ENCODE results near the gene FBLN1. TPM values are rescaled to one million over a fixed set of nuclear protein-coding genes. Genes with fewer than 3 reads are reported as not detected.
"Not testable (repeated sequence)": the region's sequence is repeated elsewhere in the genome, so short reads cannot be mapped to it uniquely, and the experiment has no call there.

Gene FBLN1
- total and polyA plus RNA-seq, 9 donors, result 93.4 to 235 (median 155) TPM

GRCh38 chr22:45542736-45543135, 40.1 kb downstream of the FBLN1 start:
- H3K4me3 ChIP-seq (ENCODE audit: low read length); H3K9me3 ChIP-seq (replicated peaks; ENCODE audit: control insufficient read depth, low read depth, low read length); H3K27ac ChIP-seq (ENCODE audit: low read length); DNase-seq; H3K27me3 ChIP-seq (ENCODE audit: control insufficient read depth, insufficient read depth, low read length): not testable (repeated sequence)
- Histone ChIP-seq H3K4me1 (ENCODE audit: control insufficient read depth, insufficient read depth, low read length) (peaks cover 13% of the 10 kb centered on the region), H3K36me3 (ENCODE audit: control insufficient read depth, insufficient read depth, low read length) (peaks cover 56% of the 10 kb centered on the region)
- 96% methylated on average over 7 of the region's 13 CpGs for WGBS (ENCODE audit: insufficient coverage)

GRCh38 chr22:45543243-45543642, 40.6 kb downstream of the FBLN1 start:
- DNase-seq, result no peak
- Histone ChIP-seq H3K4me3 (ENCODE audit: low read length) (no peak overlapping the region), H3K4me1 (ENCODE audit: control insufficient read depth, insufficient read depth, low read length) (peaks cover 8% of the 10 kb centered on the region), H3K9me3 (replicated peaks; ENCODE audit: control insufficient read depth, low read depth, low read length) (no peaks in the 10 kb centered on the region), H3K27me3 (ENCODE audit: control insufficient read depth, insufficient read depth, low read length) (no peaks in the 10 kb centered on the region), H3K36me3 (ENCODE audit: control insufficient read depth, insufficient read depth, low read length) (peaks cover 61% of the 10 kb centered on the region), H3K27ac (ENCODE audit: low read length) (no peak overlapping the region)
- 83% methylated on average over 1 of the region's 13 CpGs for WGBS (ENCODE audit: insufficient coverage)

GRCh38 chr22:45544588-45545170, 42.0 kb downstream of the FBLN1 start:
- no peaks in the 10 kb centered on the region for H3K27me3 ChIP-seq (ENCODE audit: control insufficient read depth, insufficient read depth, low read length)
- peaks cover 15% of the 10 kb centered on the region for H3K4me1 ChIP-seq (ENCODE audit: control insufficient read depth, insufficient read depth, low read length)
- H3K36me3 ChIP-seq (ENCODE audit: control insufficient read depth, insufficient read depth, low read length), result peaks cover 74% of the 10 kb centered on the region
- DNase-seq, result peak; percentile 48
- H3K4me3 ChIP-seq (ENCODE audit: low read length), result no peak overlapping the region
- no peak overlapping the region for H3K27ac ChIP-seq (ENCODE audit: low read length)
- WGBS (ENCODE audit: insufficient coverage), result 97% methylated on average over 10 of the region's 12 CpGs
- no peaks in the 10 kb centered on the region for H3K9me3 ChIP-seq (replicated peaks; ENCODE audit: control insufficient read depth, low read depth, low read length)

- 70% methylated on average over 9 of the region's 21 CpGs for WGBS (ENCODE audit: insufficient coverage)
- H3K27ac ChIP-seq (ENCODE audit: low read length), result no peak overlapping the region
- H3K36me3 ChIP-seq (ENCODE audit: control insufficient read depth, insufficient read depth, low read length), result peaks cover 80% of the 10 kb centered on the region
- no peak for DNase-seq
- no peaks in the 10 kb centered on the region for H3K27me3 ChIP-seq (ENCODE audit: control insufficient read depth, insufficient read depth, low read length)
- H3K4me1 ChIP-seq (ENCODE audit: control insufficient read depth, insufficient read depth, low read length), result peaks cover 18% of the 10 kb centered on the region
- H3K4me3 ChIP-seq (ENCODE audit: low read length), result no peak overlapping the region
- H3K9me3 ChIP-seq (replicated peaks; ENCODE audit: control insufficient read depth, low read depth, low read length), result no peaks in the 10 kb centered on the region
Measured at GRCh38 chr22:45546333-45547015, 43.8 kb downstream of the FBLN1 start.

GRCh38 chr22:45547016-45547345, 44.3 kb downstream of the FBLN1 start:
- Histone ChIP-seq H3K27me3 (ENCODE audit: control insufficient read depth, insufficient read depth, low read length) (no peaks in the 10 kb centered on the region), H3K4me3 (ENCODE audit: low read length) (no peak overlapping the region), H3K4me1 (ENCODE audit: control insufficient read depth, insufficient read depth, low read length) (peaks cover 23% of the 10 kb centered on the region), H3K36me3 (ENCODE audit: control insufficient read depth, insufficient read depth, low read length) (peaks cover 80% of the 10 kb centered on the region), H3K9me3 (replicated peaks; ENCODE audit: control insufficient read depth, low read depth, low read length) (no peaks in the 10 kb centered on the region), H3K27ac (ENCODE audit: low read length) (no peak overlapping the region)
- DNase-seq, result no peak
- WGBS (ENCODE audit: insufficient coverage), result 87% methylated on average over 7 of the region's 11 CpGs

- no peak for DNase-seq
- peaks cover 73% of the 10 kb centered on the region for H3K36me3 ChIP-seq (ENCODE audit: control insufficient read depth, insufficient read depth, low read length)
- H3K27ac ChIP-seq (ENCODE audit: low read length), result no peak overlapping the region
- H3K4me3 ChIP-seq (ENCODE audit: low read length), result no peak overlapping the region
- peaks cover 31% of the 10 kb centered on the region for H3K4me1 ChIP-seq (ENCODE audit: control insufficient read depth, insufficient read depth, low read length)
- WGBS (ENCODE audit: insufficient coverage), result 50% methylated on average over 1 of the region's 6 CpGs
- H3K9me3 ChIP-seq (replicated peaks; ENCODE audit: control insufficient read depth, low read depth, low read length), result no peaks in the 10 kb centered on the region
- no peaks in the 10 kb centered on the region for H3K27me3 ChIP-seq (ENCODE audit: control insufficient read depth, insufficient read depth, low read length)
Measured at GRCh38 chr22:45547731-45548130, 45.0 kb downstream of the FBLN1 start.

GRCh38 chr22:45548247-45548840, 45.7 kb downstream of the FBLN1 start:
- no peak overlapping the region for H3K4me3 ChIP-seq (ENCODE audit: low read length)
- H3K9me3 ChIP-seq (replicated peaks; ENCODE audit: control insufficient read depth, low read depth, low read length), result no peaks in the 10 kb centered on the region
- WGBS (ENCODE audit: insufficient coverage), result 87% methylated on average over 16 of the region's 18 CpGs
- DNase-seq, result no peak
- H3K4me1 ChIP-seq (ENCODE audit: control insufficient read depth, insufficient read depth, low read length), result peaks cover 37% of the 10 kb centered on the region
- H3K36me3 ChIP-seq (ENCODE audit: control insufficient read depth, insufficient read depth, low read length), result peaks cover 70% of the 10 kb centered on the region
- H3K27ac ChIP-seq (ENCODE audit: low read length), result no peak overlapping the region
- no peaks in the 10 kb centered on the region for H3K27me3 ChIP-seq (ENCODE audit: control insufficient read depth, insufficient read depth, low read length)

GRCh38 chr22:45548991-45549761, 46.5 kb downstream of the FBLN1 start:
- no peak overlapping the region for H3K27ac ChIP-seq (ENCODE audit: low read length)
- 61% methylated on average over 8 of the region's 17 CpGs for WGBS (ENCODE audit: insufficient coverage)

GRCh38 chr22:45549762-45550378, 47.2 kb downstream of the FBLN1 start:
- Histone ChIP-seq H3K27ac (ENCODE audit: low read length) (no peak overlapping the region), H3K4me1 (ENCODE audit: control insufficient read depth, insufficient read depth, low read length) (peaks cover 42% of the 10 kb centered on the region), H3K4me3 (ENCODE audit: low read length) (no peak overlapping the region), H3K27me3 (ENCODE audit: control insufficient read depth, insufficient read depth, low read length) (no peaks in the 10 kb centered on the region), H3K9me3 (replicated peaks; ENCODE audit: control insufficient read depth, low read depth, low read length) (no peaks in the 10 kb centered on the region), H3K36me3 (ENCODE audit: control insufficient read depth, insufficient read depth, low read length) (peaks cover 70% of the 10 kb centered on the region)
- WGBS (ENCODE audit: insufficient coverage), result 93% methylated on average over 3 of the region's 9 CpGs
- DNase-seq, result no peak

More at GRCh38 chr22:45548991-45549761, 46.5 kb downstream of the FBLN1 start:
- H3K4me1 ChIP-seq (ENCODE audit: control insufficient read depth, insufficient read depth, low read length), result peaks cover 44% of the 10 kb centered on the region
- DNase-seq, result peak; percentile 52
- H3K27me3 ChIP-seq (ENCODE audit: control insufficient read depth, insufficient read depth, low read length), result no peaks in the 10 kb centered on the region
- peaks cover 68% of the 10 kb centered on the region for H3K36me3 ChIP-seq (ENCODE audit: control insufficient read depth, insufficient read depth, low read length)
- no peak overlapping the region for H3K4me3 ChIP-seq (ENCODE audit: low read length)
- H3K9me3 ChIP-seq (replicated peaks; ENCODE audit: control insufficient read depth, low read depth, low read length), result no peaks in the 10 kb centered on the region

- 96% methylated on average over 13 of the region's 14 CpGs for WGBS (ENCODE audit: insufficient coverage)
- Histone ChIP-seq H3K36me3 (ENCODE audit: control insufficient read depth, insufficient read depth, low read length) (peaks cover 67% of the 10 kb centered on the region), H3K4me1 (ENCODE audit: control insufficient read depth, insufficient read depth, low read length) (peaks cover 38% of the 10 kb centered on the region), H3K4me3 (ENCODE audit: low read length) (no peak overlapping the region), H3K27ac (ENCODE audit: low read length) (no peak overlapping the region), H3K9me3 (replicated peaks; ENCODE audit: control insufficient read depth, low read depth, low read length) (no peaks in the 10 kb centered on the region), H3K27me3 (ENCODE audit: control insufficient read depth, insufficient read depth, low read length) (no peaks in the 10 kb centered on the region)
- DNase-seq, result no peak
Measured at GRCh38 chr22:45550416-45550815, 47.7 kb downstream of the FBLN1 start.
